Urinary bladder (tissue), 4 donors: ENCODE results near the gene ITPKB. TPM values are rescaled to one million over a fixed set of nuclear protein-coding genes. Genes with fewer than 3 reads are reported as not detected.

Experiments
- DNase-seq: peaks from one replicate; pipeline ENCODE4 v3.0.0-alpha.2; 2015; ENCODE audit errors: extremely low spot score
- H3K27ac ChIP-seq: one replicate; pipeline ENCODE4 v1.5.1; 2013; ENCODE audit warnings: low read depth, mild to moderate bottlenecking, moderate library complexity
- H3K36me3 ChIP-seq: one replicate; pipeline ENCODE4 v1.6.1; 2013; ENCODE audit warnings: mild to moderate bottlenecking, moderate library complexity; ENCODE audit not compliant: insufficient read depth
- H3K4me1 ChIP-seq: one replicate; pipeline ENCODE4 v1.6.1; 2013; ENCODE audit warnings: mild to moderate bottlenecking, moderate library complexity; ENCODE audit not compliant: insufficient read depth
- H3K4me3 ChIP-seq: one replicate; pipeline ENCODE4 v1.5.1; 2013; ENCODE audit warnings: low read depth, low read length
- WGBS: extraction: QIAGEN DNeasy Blood & Tissue Kit; methylation state at CpG from one replicate; pipeline ENCODE4 v1.1.7; 2013; 5-methylcytosine and 5-hydroxymethylcytosine counted together
- polyA plus RNA-seq: library from polyadenylated mRNA; stranded (reverse); fragments of 200-250 nt; gene quantifications from one replicate; pipeline ENCODE4 v1.2.3, GENCODE V29; 2013
- total RNA-seq: library from RNA; depleted of rRNA; stranded (reverse); fragments of >200 nt; gene quantifications from one replicate; pipeline ENCODE4 v1.2.3, GENCODE V29; 2014
- donor health status: healthy with polysubstance abuse.
- donor health status: healthy.

ITPKB gene
- total RNA-seq (21.6 TPM), polyA plus RNA-seq (62.3 TPM)

DNA sequence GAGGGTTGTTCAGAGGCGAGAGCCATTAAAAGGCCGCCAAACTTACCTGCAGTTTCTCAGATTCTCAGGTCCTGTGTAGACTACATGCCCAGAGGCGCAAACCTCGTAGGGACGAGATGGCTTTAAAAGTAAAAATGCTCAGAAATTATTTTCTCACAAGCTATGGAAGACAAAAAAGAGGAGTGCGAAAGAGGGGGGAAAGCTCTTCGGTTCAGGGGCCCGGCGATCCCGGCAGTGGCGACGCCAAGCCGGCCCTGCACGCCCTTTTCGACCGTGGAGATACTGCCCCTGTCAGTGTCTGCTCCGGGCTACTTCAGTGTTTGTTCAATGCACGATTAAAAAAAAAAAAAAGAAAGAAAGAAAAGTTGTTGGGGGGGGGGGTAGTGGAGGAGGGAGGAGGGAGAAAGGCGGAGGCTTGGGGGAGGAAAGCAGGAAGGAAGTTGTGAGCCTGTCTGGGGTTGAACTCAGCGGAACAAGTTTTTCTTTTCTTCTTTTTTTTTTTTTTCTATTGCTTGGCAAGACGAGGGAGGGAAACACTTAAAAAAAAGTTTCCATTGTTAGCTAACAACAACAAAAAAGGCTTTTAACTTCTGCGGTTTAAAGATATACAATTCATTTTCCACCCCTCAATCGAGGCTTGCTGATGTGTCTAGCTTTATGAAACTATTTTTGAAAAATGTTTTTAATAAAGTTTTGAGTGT, at the start of gene ITPKB:
Gene ITPKB, minus strand, starts transcription at position 288 of the 701 bp plus-strand sequence. CDS start 1,824 bp downstream, outside the sequence.
- under 1% methylated on average over 23 of the region's 23 CpGs for WGBS
- Histone ChIP-seq H3K4me1 (no peaks in the 10 kb centered on the region), H3K4me3 (peak within 1 kb of the TSS; percentile 78), H3K36me3 (no peaks in the 10 kb centered on the region), H3K27ac (peak within 1 kb of the TSS; percentile 68)
- peak; percentile 84 for DNase-seq

DNA sequence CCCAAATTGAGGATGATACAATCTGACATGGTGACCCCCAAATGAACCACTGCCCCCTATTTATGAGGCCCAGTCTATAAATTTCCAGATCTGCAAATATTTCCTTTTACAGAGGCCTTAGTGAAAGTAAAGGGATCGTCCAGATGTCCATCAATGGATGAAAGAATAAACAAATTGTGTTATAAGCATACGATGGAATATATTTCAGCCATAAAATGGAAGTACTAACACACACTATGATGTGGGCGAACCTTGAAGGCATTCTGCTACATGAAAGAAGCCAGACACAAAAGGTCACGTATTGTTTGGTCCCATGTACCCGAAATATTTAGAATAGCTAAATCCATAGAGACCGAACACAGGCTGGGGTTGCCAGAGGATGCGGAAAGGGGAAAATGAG, 48.6 kb upstream of the ITPKB start:
- Histone ChIP-seq H3K27ac (no peak overlapping the region), H3K4me1 (no peaks in the 10 kb centered on the region), H3K4me3 (no peak overlapping the region), H3K36me3 (no peaks in the 10 kb centered on the region)
- 46% methylated on average over 7 of the region's 7 CpGs for WGBS
- no peak for DNase-seq

DNA sequence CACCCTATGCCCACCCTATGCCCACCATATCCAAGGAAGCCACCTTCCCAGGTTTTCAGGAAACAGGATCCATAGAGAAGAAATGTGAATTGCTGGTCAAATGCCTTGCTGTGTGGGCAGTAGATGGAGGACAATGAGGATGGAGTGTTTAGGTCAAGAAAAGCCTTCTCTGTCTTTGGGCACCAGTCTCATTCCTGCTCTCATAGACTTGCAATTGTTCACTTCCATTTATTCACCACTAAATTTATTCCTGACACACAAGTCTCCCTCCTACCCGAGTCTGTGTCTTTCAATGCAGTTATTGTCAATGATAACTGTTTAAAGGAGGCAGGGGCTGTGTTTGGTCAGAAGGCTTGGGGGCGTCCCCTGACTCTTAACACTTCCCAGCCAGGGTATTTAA, 48.0 kb upstream of the ITPKB start:
- no peaks in the 10 kb centered on the region for H3K36me3 ChIP-seq
- no peak overlapping the region for H3K4me3 ChIP-seq
- 73% methylated on average over 2 of the region's 2 CpGs for WGBS
- no peak overlapping the region for H3K27ac ChIP-seq
- no peak for DNase-seq
- no peaks in the 10 kb centered on the region for H3K4me1 ChIP-seq

DNA sequence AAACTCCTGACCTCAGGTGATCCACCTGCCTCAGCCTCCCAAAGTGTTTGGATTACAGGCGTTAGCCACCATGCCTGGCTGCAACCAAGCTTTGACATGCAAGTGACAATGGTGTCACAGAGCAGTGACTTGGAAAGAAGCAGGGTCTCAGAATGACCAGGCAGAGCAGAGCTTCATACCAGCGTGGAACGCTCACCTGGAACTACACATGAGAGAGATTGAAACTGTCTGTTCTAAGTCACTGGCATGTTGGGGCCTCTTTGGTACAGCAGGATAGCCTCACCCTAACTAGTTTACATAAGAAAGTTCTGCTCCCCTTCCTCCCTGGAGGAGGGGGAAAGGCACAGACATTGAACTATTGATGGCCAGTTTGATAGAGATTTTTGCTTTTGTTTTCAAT, 47.5 kb upstream of the ITPKB start:
- Histone ChIP-seq H3K4me1 (no peaks in the 10 kb centered on the region), H3K27ac (no peak overlapping the region), H3K36me3 (no peaks in the 10 kb centered on the region), H3K4me3 (no peak overlapping the region)
- WGBS = 95% methylated on average over 3 of the region's 3 CpGs
- no peak for DNase-seq

DNA sequence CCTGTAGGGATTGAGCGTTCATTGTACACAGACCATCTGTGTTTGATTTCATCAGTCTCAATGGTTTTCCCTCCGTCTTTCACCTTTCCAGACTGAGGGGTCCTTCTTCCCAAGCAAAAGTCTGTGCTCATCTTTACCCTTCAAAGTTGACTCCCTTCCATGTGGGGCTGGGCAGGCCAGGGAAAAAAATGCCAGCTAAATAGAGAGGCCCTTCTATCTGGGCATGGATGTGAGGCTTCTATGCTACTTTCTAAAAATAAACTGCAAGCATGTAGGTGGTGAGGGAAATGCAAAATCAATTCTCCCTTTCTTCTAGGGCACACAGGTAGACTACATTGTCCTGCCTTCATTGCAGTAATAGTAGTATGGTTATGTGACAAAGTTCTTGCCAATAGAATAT, 46.7 kb upstream of the ITPKB start:
- no peak overlapping the region for H3K27ac ChIP-seq
- no peak for DNase-seq
- no peaks in the 10 kb centered on the region for H3K4me1 ChIP-seq
- WGBS = 75% methylated on average over 2 of the region's 2 CpGs
- H3K4me3 ChIP-seq = no peak overlapping the region
- H3K36me3 ChIP-seq = no peaks in the 10 kb centered on the region

DNA sequence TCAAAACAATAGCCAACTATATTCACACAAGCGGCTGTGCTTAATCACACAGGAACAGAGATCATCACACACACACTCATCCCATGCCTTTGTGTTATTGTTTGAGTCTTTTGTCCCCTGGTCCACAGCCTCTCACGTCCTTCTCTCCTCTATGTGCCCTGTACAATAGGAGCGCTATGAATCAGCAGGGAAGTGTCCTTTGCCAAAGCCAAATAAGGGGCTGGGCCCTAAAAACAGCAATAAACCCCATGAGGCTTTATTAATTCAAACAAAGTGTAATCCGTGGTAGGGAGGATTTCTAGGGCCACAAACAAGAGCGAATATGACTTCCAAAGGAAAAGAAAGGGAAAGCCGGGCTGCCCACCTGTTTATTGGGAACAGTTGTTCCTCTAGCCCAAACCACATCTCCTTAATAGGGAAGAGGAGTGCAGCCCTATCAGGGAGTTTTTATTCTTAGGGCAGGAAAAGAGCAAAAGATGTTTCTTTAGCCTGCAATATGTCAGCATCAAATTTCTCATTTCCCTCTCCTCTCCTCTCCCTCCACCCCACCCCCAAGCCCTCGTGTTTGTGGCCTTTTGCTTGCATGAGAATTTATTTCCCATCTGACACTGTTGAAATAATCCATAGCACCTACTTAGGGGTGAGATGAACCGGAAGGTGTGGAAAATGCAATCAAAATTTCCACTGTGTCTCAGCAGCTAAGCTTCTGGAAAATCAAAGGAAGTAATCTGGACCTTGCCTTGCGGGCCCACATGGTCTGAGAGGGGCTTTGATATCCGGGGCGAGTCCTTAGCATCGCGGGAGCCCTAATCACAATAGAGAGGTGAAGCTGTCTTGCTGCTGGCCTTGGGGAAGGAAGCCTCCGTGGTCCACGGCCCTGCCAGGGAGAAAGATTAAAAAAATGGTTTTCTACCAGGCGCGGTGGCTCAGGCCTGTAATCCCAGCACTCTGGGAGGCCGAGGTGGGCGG, 45.3 kb upstream of the ITPKB start:
- Histone ChIP-seq H3K36me3 (no peaks in the 10 kb centered on the region), H3K4me3 (no peak overlapping the region), H3K27ac (no peak overlapping the region), H3K4me1 (no peaks in the 10 kb centered on the region)
- no peak for DNase-seq
- WGBS = 50% methylated on average over 19 of the region's 19 CpGs

DNA sequence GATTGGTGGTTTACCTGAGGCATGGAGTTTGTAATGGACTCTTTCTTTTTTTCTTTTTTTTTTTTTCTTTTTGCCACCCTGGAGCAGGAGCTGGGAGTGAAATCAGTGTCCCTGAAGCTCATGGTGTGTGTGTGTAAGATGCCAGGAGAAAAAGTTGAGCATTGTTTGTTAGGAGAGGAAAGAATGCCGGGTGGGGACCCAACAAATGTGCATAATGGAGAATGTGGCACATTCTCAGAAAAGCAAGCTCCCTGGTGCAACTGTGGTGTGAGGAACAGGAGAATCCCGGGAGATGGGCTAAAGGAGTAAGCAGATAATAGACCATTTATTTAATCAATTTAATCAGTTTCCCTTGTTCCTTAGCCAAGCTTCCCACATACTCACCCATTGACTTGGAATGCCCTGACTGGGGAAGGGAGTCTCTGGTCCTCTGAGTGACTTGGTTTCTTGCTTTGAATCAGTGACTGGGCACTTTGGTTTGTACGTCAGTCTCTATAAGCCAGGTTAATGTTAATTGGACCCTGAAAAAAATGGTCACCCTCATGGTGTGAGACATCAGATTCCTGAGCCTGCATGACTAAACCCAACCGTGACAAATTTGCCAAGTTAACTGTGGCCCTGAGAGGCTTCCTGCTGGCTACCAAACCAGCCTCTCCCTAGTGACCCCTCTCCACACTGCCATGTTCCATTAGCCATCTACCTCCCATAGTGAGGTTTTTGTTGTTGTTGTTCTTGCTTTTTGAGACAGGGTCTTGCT, 43.9 kb upstream of the ITPKB start:
- Histone ChIP-seq H3K27ac (no peak overlapping the region), H3K4me1 (no peaks in the 10 kb centered on the region), H3K36me3 (no peaks in the 10 kb centered on the region), H3K4me3 (no peak overlapping the region)
- WGBS = 90% methylated on average over 4 of the region's 4 CpGs
- DNase-seq = no peak

DNA sequence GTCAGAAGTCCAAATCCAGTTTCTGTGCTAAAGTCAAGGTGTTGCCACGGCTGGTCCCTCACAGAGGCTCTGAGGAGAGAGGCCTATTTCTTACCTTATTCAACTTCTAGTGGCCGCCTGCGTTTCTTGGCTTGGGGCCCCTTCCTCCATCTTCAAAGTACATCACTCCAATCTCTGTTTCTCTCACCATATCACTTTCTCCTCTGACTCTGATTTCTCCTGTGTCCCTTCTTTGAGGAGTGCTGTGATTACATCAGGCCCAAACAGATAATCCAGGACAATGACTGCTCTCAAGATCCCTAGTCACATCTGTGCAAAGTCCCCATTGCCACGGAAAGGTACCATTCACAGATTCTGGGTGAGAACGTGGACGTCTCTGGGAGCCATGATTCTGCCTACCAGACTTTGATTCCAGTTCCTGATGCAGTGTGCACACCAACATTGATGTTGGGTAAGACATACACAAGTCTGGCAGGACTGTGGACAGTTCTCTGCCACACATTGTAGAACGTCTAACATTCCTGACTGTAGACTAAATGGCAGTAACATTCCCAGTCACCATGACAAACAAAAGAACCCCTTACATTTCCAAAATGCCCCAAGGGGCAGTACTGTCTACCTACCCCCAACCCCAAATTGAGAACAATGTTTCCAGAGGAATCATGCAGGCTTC, 43.0 kb upstream of the ITPKB start:
- DNase-seq = no peak
- Histone ChIP-seq H3K4me1 (no peaks in the 10 kb centered on the region), H3K27ac (no peak overlapping the region), H3K4me3 (no peak overlapping the region), H3K36me3 (no peaks in the 10 kb centered on the region)
- WGBS = 92% methylated on average over 7 of the region's 7 CpGs

DNA sequence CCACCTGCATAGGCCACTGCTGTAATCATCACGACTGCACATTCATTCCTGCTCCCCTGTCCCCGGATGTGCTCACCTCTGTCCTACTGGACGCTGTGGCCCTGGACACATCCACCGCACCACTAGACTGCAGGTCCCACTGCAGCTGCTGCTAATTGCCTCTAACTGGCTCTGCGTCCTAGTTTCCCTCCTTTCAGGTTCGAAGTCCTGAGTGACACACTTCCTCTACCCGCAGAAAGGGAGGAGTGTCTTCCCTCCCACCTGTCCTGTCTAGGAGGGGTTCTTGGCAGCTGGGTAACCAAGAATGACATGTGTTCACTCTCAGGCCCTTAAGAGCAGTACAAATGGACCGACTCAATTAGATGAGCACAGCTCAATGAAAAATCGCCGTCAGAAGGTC, 40.5 kb upstream of the ITPKB start:
- no peaks in the 10 kb centered on the region for H3K4me1 ChIP-seq
- no peak for DNase-seq
- H3K27ac ChIP-seq = no peak overlapping the region
- 85% methylated on average over 10 of the region's 10 CpGs for WGBS
- H3K4me3 ChIP-seq = no peak overlapping the region
- no peaks in the 10 kb centered on the region for H3K36me3 ChIP-seq

DNA sequence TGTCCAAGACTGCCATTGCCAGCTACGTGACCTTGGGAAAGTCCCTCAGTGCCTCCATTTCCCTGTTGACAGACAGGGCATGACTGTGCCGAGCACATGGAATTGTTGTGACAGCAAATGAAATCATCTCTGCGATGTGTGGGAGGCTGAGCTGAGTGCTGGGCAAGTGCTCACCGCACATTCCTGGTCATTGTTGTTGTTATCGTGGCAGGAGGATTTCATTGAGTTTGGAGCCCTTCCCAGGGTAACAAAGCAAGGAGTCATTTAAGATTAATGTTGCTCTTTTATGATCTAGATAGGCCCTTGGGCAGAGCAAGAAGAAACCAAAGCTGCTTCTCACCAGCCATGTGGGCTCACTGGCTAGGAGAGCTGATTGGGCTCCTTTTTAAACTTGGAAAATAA, 39.6 kb upstream of the ITPKB start:
- H3K27ac ChIP-seq = no peak overlapping the region
- H3K36me3 ChIP-seq = no peaks in the 10 kb centered on the region
- H3K4me3 ChIP-seq = no peak overlapping the region
- no peaks in the 10 kb centered on the region for H3K4me1 ChIP-seq
- DNase-seq = no peak
- 18% methylated on average over 5 of the region's 5 CpGs for WGBS

DNA sequence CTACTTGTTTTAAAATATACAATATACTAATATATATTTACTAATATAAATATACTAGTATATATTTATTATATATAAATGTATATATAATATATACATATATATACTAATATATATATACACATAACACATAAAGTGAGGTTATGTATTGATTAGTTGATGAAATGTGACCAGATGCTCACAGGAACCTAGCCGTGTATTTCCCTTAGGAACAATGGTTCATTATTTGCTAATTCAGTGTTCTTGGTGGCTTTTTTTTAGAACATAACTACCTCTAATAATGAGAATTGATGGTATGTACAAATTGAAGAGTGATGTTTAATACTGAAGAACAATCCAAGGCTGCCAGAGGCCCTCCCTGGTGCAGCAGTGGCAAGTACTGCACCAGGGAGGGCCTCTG, 37.9 kb upstream of the ITPKB start:
- 100% methylated on average over 1 of the region's 1 CpG for WGBS
- no peak overlapping the region for H3K27ac ChIP-seq

DNA sequence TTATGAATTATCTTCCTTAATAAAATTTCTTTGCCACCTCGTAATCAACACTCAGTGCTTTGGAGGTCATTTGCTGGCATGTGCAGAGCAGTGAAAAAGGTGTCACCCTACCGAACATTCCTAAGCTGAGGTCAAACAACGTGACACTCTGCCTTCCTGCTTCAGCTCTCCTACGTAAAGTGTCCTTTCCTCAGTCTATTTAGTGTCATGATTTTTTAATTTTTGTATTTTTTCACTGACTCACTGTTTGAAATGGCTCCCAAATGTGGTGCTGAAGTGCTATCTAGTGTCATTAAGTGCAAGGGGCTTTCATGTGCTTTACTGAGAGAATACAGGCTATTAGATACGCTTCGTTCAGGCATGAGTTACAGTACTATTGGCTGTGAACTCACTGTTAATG, 37.0 kb upstream of the ITPKB start:
- no peak for DNase-seq
- 90% methylated on average over 6 of the region's 6 CpGs for WGBS
- Histone ChIP-seq H3K4me1 (no peaks in the 10 kb centered on the region), H3K36me3 (no peaks in the 10 kb centered on the region), H3K4me3 (no peak overlapping the region), H3K27ac (no peak overlapping the region)

More for the DNA sequence above, 37.9 kb upstream of the ITPKB start:
- no peak for DNase-seq
- Histone ChIP-seq H3K4me3 (no peak overlapping the region), H3K36me3 (no peaks in the 10 kb centered on the region), H3K4me1 (no peaks in the 10 kb centered on the region)
